ENCODE measurements around the gene PPP1R15A. TPM values are rescaled to one million over a fixed set of nuclear protein-coding genes. Genes with fewer than 3 reads are reported as not detected.

PPP1R15A gene
- total and polyA plus RNA-seq, 2 of the 8 experiments (the other 6 are each of a cell fraction or from before 2014, with no cell fraction given) = 4.1 to 14.0 TPM

GRCh38 chr19:48844472-48844871 lies 27.7 kb upstream of the PPP1R15A start:
- no peak overlapping the region for H3K4ac ChIP-seq (replicated peaks; ENCODE audit: insufficient read length, low read depth, low read length)
- H3K9me3 ChIP-seq (ENCODE audit: insufficient read depth in 2 of 2, low read depth in 1 of 2, low read length in 1 of 2) = no peaks in the 10 kb centered on the region
- H4K20me1 ChIP-seq (replicated peaks in 1 of 2; ENCODE audit: control insufficient read depth in 1 of 2, insufficient read depth in 2 of 2, low read length in 2 of 2) = no peaks in the 10 kb centered on the region
- no peak overlapping the region for H2BK5ac ChIP-seq (ENCODE audit: low read depth, low read length)
- H2AK5ac ChIP-seq (ENCODE audit: low read depth, low read length) = no peak overlapping the region
- ChIA-PET POLR2A (ENCODE audit: partially characterized antibody) (interaction anchor here (0.6 to 2.2 kb wide), 12 partner anchors 10 to 228 kb away, joined by 3 to 6 read pairs (median 3); partner anchors contain the start of genes BCAT2, IZUMO1 and PPP1R15A), CTCF (ENCODE audit: partially characterized antibody) (interaction anchor here (0.6 to 7.8 kb wide), 18 partner anchors 9 to 202 kb away, joined by 3 to 231 read pairs (median 3); no protein-coding TSS in a partner anchor)
- H2BK15ac ChIP-seq (ENCODE audit: low read length) = no peak overlapping the region
- no peak overlapping the region for H2BK120ac ChIP-seq (replicated peaks; ENCODE audit: low read depth, low read length)
- no peaks in the 10 kb centered on the region for H3K79me2 ChIP-seq (ENCODE audit: control insufficient read depth in 1 of 2, insufficient read depth in 2 of 2, low read length in 2 of 2)
- H3K27ac ChIP-seq (ENCODE audit: low read depth, low read length) = no peak overlapping the region
- H3K23me2 ChIP-seq (ENCODE audit: low read depth, low read length) = no peaks in the 10 kb centered on the region
- no peak overlapping the region for H3K4me3 ChIP-seq (ENCODE audit: extremely low read depth in 1 of 4, insufficient read depth in 2 of 4, low read depth in 3 of 4, low read length in 4 of 4)
- H4K91ac ChIP-seq (replicated peaks; ENCODE audit: insufficient read length, low read length) = no peak overlapping the region
- H3K4me1 ChIP-seq (replicated peaks in 1 of 4; ENCODE audit: control insufficient read depth in 3 of 4, insufficient read depth in 4 of 4, low read length in 3 of 4) = no peaks in the 10 kb centered on the region
- no peak overlapping the region for H3K14ac ChIP-seq (ENCODE audit: insufficient read length)
- no peak overlapping the region for H3K23ac ChIP-seq (ENCODE audit: insufficient read length)
- H3K9ac ChIP-seq (replicated peaks in 1 of 4; ENCODE audit: extremely low read depth in 1 of 4, low read depth in 3 of 4, low read length in 3 of 4) = no peak overlapping the region
- H2BK20ac ChIP-seq (ENCODE audit: low read length) = no peak overlapping the region
- H3K36me3 ChIP-seq (ENCODE audit: control insufficient read depth in 2 of 4, insufficient read depth in 4 of 4, low read length in 3 of 4) = peaks cover 4 to 23% (median 5%) of the 10 kb centered on the region in 4 experiments; a peak in 5 of 8 replicates
- peak; percentile 85 for FAIRE-seq
- 82% methylated on average over 2 of the region's 2 CpGs; no CpG with 5 or more reads in 1 of the 2 experiments for WGBS, 2 experiments (ENCODE audit: extremely low coverage in 1 of 2, insufficient coverage in 1 of 2, insufficient read length in 1 of 2, insufficient replicate concordance in 2 of 2, low coverage in 1 of 2, low lambda C conversion rate in 2 of 2, missing lambda C conversion rate in 1 of 2)
- no peak for DNase-seq (ENCODE audit: low read depth in 1 of 2, low spot score in 2 of 2)
- H4K5ac ChIP-seq (ENCODE audit: insufficient read length, low read depth, low read length) = no peak overlapping the region
- H3K27me3 ChIP-seq (replicated peaks in 1 of 4; ENCODE audit: control insufficient read depth in 3 of 4, extremely low read depth in 1 of 4, insufficient read depth in 3 of 4, low read length in 3 of 4) = no peaks in the 10 kb centered on the region
- no peaks in the 10 kb centered on the region for H3K79me1 ChIP-seq (ENCODE audit: low read depth, low read length)
- TF ChIP-seq TEAD4 (IDR thresholded peaks at IDR 0.05; ENCODE audit: low read depth, low read length) (peak; percentile 76), PHF8 (conservative IDR thresholded peaks at IDR 0.05; ENCODE audit: low read depth, low read length) (no peak), SP1 (IDR thresholded peaks at IDR 0.05; ENCODE audit: low read depth, low read length) (peak; percentile 87)
- H4K8ac ChIP-seq (ENCODE audit: extremely low read depth, insufficient read depth, low read length) = no peak overlapping the region
- H3K4me2 ChIP-seq (ENCODE audit: insufficient read depth in 1 of 2, low read depth in 2 of 2, low read length in 2 of 2) = no peak overlapping the region
- no peak overlapping the region for H3K18ac ChIP-seq (ENCODE audit: extremely low read depth, low read length)
- no peak overlapping the region for H3K56ac ChIP-seq (replicated peaks; ENCODE audit: insufficient read length, low read depth, low read length)
- H2BK12ac ChIP-seq (ENCODE audit: low read depth, low read length) = no peak overlapping the region
- no peak overlapping the region for H2AFZ ChIP-seq (ENCODE audit: low read length)

Data from H1 (cell line).